Keratinocyte (primary cell): ENCODE measurements around the gene CACNA1C. TPM values are rescaled to one million over a fixed set of nuclear protein-coding genes. Genes with fewer than 3 reads are reported as not detected.

Source experiments
- DNase-seq: peaks from one replicate; pipeline ENCODE4 v3.0.0-alpha.2; 2011; ENCODE audit warnings: low read depth, missing footprints, low spot score
- FAIRE-seq: peaks from 2 replicates; lab custom pipeline; 2011; peaks lifted over from hg19 to GRCh38; lab: Jason Lieb, UNC
- H2AFZ ChIP-seq: 2 replicates; pipeline ENCODE4 v1.6.0; 2012; ENCODE audit warnings: low read length, control low read depth, inconsistent platforms; ENCODE audit not compliant: control insufficient read depth
- H3K27ac ChIP-seq: 2 replicates; pipeline ENCODE4 v1.5.1; 2011; ENCODE audit warnings: low read length; ENCODE audit not compliant: control insufficient read depth, insufficient read depth
- H3K27me3 ChIP-seq: 3 replicates; pipeline ENCODE4 v1.6.0; 2011; ENCODE audit warnings: low read length; ENCODE audit not compliant: control insufficient read depth, insufficient read depth; ENCODE audit errors: extremely low read depth
- H3K36me3 ChIP-seq, 2 experiments: 2 replicates in 1 of 2; 3 replicates in 1 of 2; pipeline ENCODE4 v1.5.1; 2011; ENCODE audit warnings: low read length in 2 of 2, mild to moderate bottlenecking in 1 of 2; ENCODE audit not compliant: control insufficient read depth in 2 of 2, insufficient read depth in 2 of 2; ENCODE audit errors: extremely low read depth in 1 of 2
- H3K4me1 ChIP-seq: 3 replicates; pipeline ENCODE4 v1.5.1; 2011; ENCODE audit warnings: low read length; ENCODE audit not compliant: control insufficient read depth, insufficient read depth; ENCODE audit errors: extremely low read depth
- H3K4me2 ChIP-seq: 3 replicates; pipeline ENCODE4 v1.6.0; 2011; ENCODE audit warnings: low read depth, low read length; ENCODE audit not compliant: control insufficient read depth, insufficient read depth; ENCODE audit errors: extremely low read depth
- H3K4me3 ChIP-seq, 3 experiments: fragments of 200-600 bp in 1 of 3; sonication (generic) in 1 of 3; 2 replicates in 2 of 3; 3 replicates in 1 of 3; pipeline ENCODE4 v1.5.1; 2011 to 2016; ENCODE audit warnings: low read length in 3 of 3, mild to moderate bottlenecking in 3 of 3, control low read depth in 2 of 3, inconsistent platforms in 1 of 3, low read depth in 1 of 3, mixed read lengths in 1 of 3, mixed run types in 1 of 3, moderate library complexity in 1 of 3; ENCODE audit not compliant: control insufficient read depth in 2 of 3, insufficient read depth in 2 of 3; ENCODE audit errors: extremely low read depth in 1 of 3
- H3K79me2 ChIP-seq: 2 replicates; pipeline ENCODE4 v1.6.0; 2012; ENCODE audit warnings: low read length; ENCODE audit not compliant: control insufficient read depth, insufficient read depth
- H3K9ac ChIP-seq: 3 replicates; pipeline ENCODE4 v1.6.0; 2011; ENCODE audit warnings: low read length; ENCODE audit not compliant: control insufficient read depth, insufficient read depth; ENCODE audit errors: extremely low read depth
- H3K9me1 ChIP-seq: 3 replicates; pipeline ENCODE4 v1.6.0; 2011; ENCODE audit warnings: low read length; ENCODE audit not compliant: control insufficient read depth, insufficient read depth; ENCODE audit errors: extremely low read depth
- H3K9me3 ChIP-seq: 2 replicates; pipeline ENCODE4 v1.5.1; 2012; ENCODE audit warnings: low read depth, low read length; ENCODE audit not compliant: control insufficient read depth
- H4K20me1 ChIP-seq: 3 replicates; pipeline ENCODE4 v1.6.0; 2011; ENCODE audit warnings: low read length; ENCODE audit not compliant: control insufficient read depth, insufficient read depth; ENCODE audit errors: extremely low read depth
- CTCF ChIP-seq, 3 experiments: IDR thresholded peaks in 1 of 3; conservative IDR thresholded peaks in 1 of 3; optimal IDR thresholded peaks in 1 of 3; 2 replicates in 2 of 3; 3 replicates in 1 of 3; pipeline versions ENCODE3 to v1.5.1; 2011; ENCODE audit warnings: low read length in 3 of 3, mild to moderate bottlenecking in 3 of 3, moderate library complexity in 2 of 3, control low read depth in 1 of 3, inconsistent platforms in 1 of 3; ENCODE audit not compliant: insufficient read depth in 2 of 3; ENCODE audit errors: extremely low read depth in 1 of 3
- EZH2 ChIP-seq: IDR thresholded peaks from one replicate; pipeline ENCODE4 v1.6.1; 2012; ENCODE audit warnings: inconsistent platforms, mild to moderate bottlenecking, low read length, moderate library complexity
- dilution Hi-C: fragments of 300-500 bp; cut with MboI; formaldehyde crosslinking; loops from one replicate; pipeline ENCODE4 v1.7.0; 2020; ENCODE audit warnings: low sequenced_read_pairs; ENCODE audit not compliant: extremely low pct_ligation_motif_present
- polyA plus RNA-seq, 5 experiments: library from polyadenylated mRNA; depleted of rRNA in 3 of 5; stranded (reverse) in 3 of 5; stranded (forward) in 1 of 5; unstranded in 1 of 5; fragments of >200 nt; gene quantifications; 1 replicate in 1 of 5; 2 replicates in 3 of 5; 3 replicates in 1 of 5; pipeline versions ENCODE4 v1.2.1 to v1.2.3, GENCODE V29; 2011 to 2012; ENCODE audit warnings: missing spikeins in 2 of 5, low read depth in 1 of 5, low replicate concordance in 1 of 5

CACNA1C gene
- polyA plus RNA-seq, 1 donor (not counting 4 experiments of a cell fraction or from before 2014, with no cell fraction given), result not detected

GRCh38 chr12:2029851-2030250 lies 22.9 kb upstream of the CACNA1C start:
- Histone ChIP-seq H3K79me2 (no peaks in the 10 kb centered on the region), H3K4me1 (peaks cover 4% of the 10 kb centered on the region), H3K9me3 (no peaks in the 10 kb centered on the region), H3K27ac (no peak overlapping the region), H3K36me3 (no peaks in the 10 kb centered on the region), H3K27me3 (peaks cover 21% of the 10 kb centered on the region), H2AFZ (no peak overlapping the region), H3K4me2 (no peak overlapping the region), H3K4me3 (no peak overlapping the region), H3K9ac (no peak overlapping the region), H3K9me1 (no peaks in the 10 kb centered on the region), H4K20me1 (no peaks in the 10 kb centered on the region)
- dilution Hi-C loops, result loop anchor here (25.0 kb wide), 1 partner anchor 257 kb away; no protein-coding TSS in a partner anchor
- no peak for TF ChIP-seq CTCF (optimal IDR thresholded peaks at IDR 0.05 in 1 of 3, IDR thresholded peaks at IDR 0.05 in 1 of 3, conservative IDR thresholded peaks at IDR 0.05 in 1 of 3; ENCODE audit: extremely low read depth in 1 of 3, insufficient read depth in 2 of 3, low read length in 3 of 3)
- TF ChIP-seq EZH2, result no peak
- FAIRE-seq (no peak), DNase-seq (no peak)

GRCh38 chr12:2032506-2032905 lies 20.3 kb upstream of the CACNA1C start:
- DNase-seq (no peak), FAIRE-seq (no peak)
- no peak overlapping the region for H3K27ac ChIP-seq
- dilution Hi-C loops, result loop anchor here (25.0 kb wide), 1 partner anchor 255 kb away; no protein-coding TSS in a partner anchor
- no peaks in the 10 kb centered on the region for H3K9me3 ChIP-seq
- H3K36me3 ChIP-seq, result no peaks in the 10 kb centered on the region
- H3K4me3 ChIP-seq, result no peak overlapping the region
- no peaks in the 10 kb centered on the region for H3K79me2 ChIP-seq
- no peak for TF ChIP-seq CTCF (optimal IDR thresholded peaks at IDR 0.05 in 1 of 3, IDR thresholded peaks at IDR 0.05 in 1 of 3, conservative IDR thresholded peaks at IDR 0.05 in 1 of 3; ENCODE audit: extremely low read depth in 1 of 3, insufficient read depth in 2 of 3, low read length in 3 of 3)
- no peak for TF ChIP-seq EZH2
- peaks cover 9% of the 10 kb centered on the region for H3K4me1 ChIP-seq
- H3K4me2 ChIP-seq, result no peak overlapping the region
- H3K27me3 ChIP-seq, result peaks cover 19% of the 10 kb centered on the region
- H4K20me1 ChIP-seq, result no peaks in the 10 kb centered on the region
- H3K9me1 ChIP-seq, result no peaks in the 10 kb centered on the region
- no peak overlapping the region for H2AFZ ChIP-seq
- H3K9ac ChIP-seq, result no peak overlapping the region
